ENCODE results near the gene SNU13.
A peak's percentile ranks its signal among the peaks of the same experiment; 100 is the strongest.
"Not testable (repeated sequence)": the region's sequence is repeated elsewhere in the genome, so short reads cannot be mapped to it uniquely, and the experiment has no call there.

The SNU13 gene

DNA sequence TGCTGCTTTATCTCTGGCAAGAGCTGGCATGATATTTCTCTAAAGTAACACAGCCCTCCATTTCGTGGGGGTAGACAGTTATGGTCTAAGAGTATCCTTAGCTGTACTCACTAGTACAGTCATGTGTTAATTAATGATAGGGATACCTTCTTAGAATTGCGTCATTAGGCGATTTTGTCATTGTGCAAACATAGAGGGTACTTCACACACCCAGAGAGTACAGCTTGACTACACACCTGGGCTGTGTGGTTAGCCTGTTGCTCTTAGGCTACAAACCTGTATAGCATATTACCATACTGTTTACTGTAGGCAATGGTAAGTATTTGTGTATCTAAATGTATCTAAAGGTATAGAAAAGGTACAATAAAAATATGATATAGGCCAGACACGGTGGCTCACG is 50.5 kb downstream of the SNU13 start:
- DNase-seq = no peak

DNA sequence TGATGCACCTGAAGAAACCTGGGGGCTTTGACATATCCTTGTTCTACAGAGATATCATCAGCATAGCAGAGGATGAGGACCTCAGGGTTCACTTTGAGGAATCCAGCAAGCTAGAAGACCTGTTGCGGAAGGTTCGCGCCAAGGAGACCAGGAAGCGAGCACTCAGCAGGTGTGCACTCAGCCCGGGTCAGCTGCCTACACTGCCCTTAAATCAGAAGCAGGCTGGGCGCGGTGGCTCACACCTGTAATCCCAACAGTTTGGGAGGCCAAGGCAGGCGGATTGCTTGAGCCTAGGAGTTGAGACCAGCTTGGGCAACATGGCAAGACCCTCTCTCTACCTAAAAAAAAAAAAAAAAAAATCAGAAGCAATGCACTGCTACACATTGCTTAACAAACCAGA is 51.0 kb downstream of the SNU13 start:
- not testable (repeated sequence) for DNase-seq

DNA sequence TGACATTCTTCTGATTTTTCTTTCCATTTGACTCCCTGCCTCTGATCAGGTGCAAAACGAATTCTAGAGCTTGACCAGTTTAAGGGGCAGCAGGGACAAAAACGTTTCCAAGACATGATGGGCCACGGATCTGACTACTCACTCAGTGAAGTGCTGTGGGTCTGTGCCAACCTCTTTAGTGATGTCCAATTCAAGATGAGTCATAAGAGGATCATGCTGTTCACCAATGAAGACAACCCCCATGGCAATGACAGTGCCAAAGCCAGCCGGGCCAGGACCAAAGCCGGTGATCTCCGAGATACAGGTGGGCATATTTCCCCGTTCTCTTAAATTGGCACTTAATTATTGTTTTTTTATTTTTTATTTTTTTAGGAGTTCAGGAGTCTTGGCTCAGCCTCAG is 52.2 kb downstream of the SNU13 start:
- DNase-seq = peak; percentile 11

DNA sequence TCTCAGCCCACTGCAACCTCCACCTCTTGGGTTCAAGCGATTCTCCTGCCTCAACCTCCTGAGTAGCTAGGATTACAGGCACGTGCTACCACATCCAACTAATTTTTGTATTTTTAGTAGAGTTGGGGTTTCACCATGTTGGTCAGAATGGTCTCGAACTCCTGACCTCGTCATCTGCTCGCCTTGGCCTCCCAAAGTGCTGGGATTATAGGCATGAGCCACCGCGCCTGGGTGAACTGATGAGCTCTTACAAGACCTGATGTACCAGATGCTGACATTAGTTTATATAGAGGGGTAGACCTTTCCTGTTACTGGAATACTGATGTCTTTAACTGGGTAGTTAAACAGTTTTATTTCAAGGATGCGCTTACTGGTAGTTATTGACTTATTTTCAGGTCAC is 54.1 kb downstream of the SNU13 start:
- not testable (repeated sequence) for DNase-seq

DNA sequence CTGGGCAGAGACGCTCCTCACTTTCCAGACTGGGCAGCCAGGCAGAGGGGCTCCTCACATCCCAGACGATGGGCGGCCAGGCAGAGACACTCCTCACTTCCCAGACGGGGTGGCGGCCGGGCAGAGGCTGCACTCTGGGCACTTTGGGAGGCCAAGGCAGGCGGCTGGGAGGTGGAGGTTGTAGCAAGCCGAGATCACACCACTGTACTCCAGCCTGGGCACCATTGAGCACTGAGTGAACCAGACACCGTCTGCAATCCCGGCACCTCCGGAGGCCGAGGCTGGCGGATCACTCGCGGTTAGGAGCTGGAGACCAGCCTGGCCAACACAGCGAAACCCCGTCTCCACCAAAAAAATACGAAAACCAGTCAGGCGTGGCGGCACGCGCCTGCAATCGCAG is 57.1 kb downstream of the SNU13 start:
- not testable (repeated sequence) for DNase-seq

DNA sequence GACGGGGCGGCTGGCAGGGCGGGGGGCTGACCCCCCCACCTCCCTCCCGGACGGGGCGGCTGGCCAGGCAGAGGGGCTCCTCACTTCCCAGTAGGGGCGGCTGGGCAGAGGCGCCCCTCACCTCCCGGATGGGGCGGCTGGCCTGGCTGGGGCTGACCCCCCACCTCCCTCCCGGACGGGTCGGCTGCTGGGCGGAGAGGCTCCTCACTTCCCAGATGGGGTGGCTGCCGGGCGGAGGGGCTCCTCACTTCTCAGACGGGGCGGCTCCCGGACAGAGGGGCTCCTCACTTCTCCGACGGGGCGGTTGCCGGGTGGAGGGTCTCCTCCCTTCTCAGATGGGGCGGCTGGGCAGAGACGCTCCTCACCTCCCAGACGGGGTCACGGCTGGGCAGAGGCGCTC is 57.6 kb downstream of the SNU13 start:
- DNase-seq = not testable (repeated sequence)

DNA sequence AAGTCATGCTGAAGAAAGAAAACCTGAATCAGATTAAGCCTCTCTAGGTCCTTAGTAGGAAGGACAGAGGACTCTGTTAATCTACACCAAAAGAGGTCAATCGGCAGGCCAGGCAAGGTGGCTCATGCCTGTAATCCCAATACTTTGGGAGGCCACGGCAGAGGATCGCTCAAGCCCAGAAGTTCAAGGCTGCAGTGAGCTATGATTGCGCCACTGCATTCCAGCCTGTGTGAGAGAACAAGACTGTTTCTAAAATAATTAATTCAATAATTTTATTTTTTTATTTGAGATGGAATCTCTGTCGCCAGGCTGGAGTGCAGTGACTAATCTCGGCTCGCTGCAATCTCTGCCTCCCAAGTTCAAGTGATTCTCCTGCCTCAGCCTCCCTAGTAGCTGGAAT is 63.1 kb downstream of the SNU13 start:
- DNase-seq = no peak

Measured in fibroblast of upper back skin (primary cell).